Body of pancreas (tissue), 4 donors: Measurements from ENCODE around the gene ELL3.

ENCODE experiments used
- CTCF ChIP-seq, 7 experiments: fragments of 450-650 bp in 4 of 7; fragments of 200-600 bp in 3 of 7; sonication (generic) in 3 of 7; IDR thresholded peaks; one replicate each; pipeline ENCODE4 v1.5.1; 2016 to 2019; ENCODE audit warnings: antibody characterized with exemption in 7 of 7
- POLR2A ChIP-seq, 3 donors: fragments of 450-650 bp; IDR thresholded peaks; one replicate each; pipeline ENCODE4 v1.6.1; 2016; ENCODE audit warnings: antibody characterized with exemption in 3 of 3, mild to moderate bottlenecking in 2 of 3

- TF ChIP-seq CTCF (IDR thresholded peaks at IDR 0.05) (no peak), POLR2A (IDR thresholded peaks at IDR 0.05) (no peak)
Observed at GRCh38 chr15:43793647-43794046, 16.9 kb upstream of the ELL3 start.
